ENCODE results near the gene GNG13.
"Not testable (repeated sequence)": the region's sequence is repeated elsewhere in the genome, so short reads cannot be mapped to it uniquely, and the experiment has no call there.

The GNG13 gene

DNA sequence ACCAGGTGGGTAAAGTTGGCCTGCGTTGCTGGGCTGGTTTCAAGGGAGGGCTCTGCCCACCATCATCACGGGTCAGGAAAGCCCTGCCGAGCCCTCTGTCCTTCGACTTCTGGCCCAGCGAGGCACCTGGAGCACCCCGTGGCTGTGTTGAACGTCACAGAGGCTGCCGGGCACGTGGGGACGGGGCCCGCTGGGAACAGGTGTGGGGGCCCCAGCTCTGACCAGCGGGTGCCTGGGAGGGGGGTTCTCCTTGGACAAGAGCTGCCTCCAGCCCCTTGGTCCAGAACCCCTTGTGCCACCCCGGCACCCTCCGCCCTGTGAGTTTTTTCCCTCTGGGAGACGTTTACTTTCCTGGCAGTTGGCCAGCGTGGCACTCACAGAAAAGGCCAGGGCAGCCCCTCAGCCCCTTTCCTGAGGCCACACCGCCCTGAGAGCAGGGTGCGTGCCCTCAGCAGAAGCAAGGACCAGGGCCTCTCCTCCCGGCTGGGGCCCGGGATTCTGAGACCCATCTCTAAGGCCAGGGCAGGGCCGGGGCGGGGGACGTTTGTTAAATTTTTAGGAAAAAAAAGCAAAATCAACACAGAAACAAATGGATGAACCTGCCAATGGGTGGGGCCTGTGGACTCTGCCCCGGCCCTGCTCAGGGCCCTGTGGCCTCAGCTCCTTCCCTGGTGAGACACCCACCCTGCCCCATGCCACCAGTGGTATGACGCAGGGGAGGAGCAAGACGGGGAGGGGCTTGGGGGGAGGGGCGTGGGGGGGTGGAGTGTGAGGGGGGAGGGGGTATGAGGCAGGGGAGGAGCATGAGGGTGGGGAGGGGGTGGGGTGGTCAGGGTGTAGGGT lies 31.3 kb upstream of the GNG13 start:
- no peak for DNase-seq (ENCODE audit: low read depth in 2 of 2)

DNA sequence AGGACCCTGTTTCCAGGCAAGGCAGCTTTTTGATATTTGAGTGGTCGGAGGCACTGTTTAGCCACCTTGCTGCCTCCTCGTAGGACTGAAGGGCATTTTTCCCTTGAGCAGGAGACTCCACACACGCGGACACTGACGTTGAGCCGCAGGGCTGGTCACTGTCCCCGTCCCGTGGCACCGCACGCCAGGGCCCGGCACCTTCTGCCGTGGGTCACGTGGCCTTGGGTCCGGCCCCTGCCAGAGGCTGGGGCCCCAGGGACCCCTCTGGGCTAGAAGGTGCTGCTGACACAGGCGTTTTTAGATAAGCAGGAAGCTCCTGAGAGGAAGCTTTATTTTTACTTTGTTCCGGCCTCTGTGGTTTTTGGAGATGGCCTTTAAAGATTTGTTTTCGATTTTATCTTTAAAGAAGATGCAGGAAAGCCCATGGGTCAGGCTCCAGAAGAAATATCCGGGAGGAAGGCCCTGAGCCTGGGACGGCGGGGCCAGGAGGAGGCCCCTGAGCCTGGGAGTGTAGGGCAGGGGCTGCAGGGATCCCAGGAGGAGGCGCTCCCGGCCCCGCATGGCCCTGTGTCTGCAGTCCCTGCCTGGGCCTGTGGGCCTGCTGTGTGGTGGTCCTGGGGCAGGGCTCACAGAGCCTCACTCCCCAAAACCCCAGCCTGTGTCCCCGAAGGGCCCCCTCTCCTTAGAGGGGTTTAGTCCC lies 30.5 kb upstream of the GNG13 start:
- DNase-seq (ENCODE audit: low read depth in 2 of 2), result no peak

DNA sequence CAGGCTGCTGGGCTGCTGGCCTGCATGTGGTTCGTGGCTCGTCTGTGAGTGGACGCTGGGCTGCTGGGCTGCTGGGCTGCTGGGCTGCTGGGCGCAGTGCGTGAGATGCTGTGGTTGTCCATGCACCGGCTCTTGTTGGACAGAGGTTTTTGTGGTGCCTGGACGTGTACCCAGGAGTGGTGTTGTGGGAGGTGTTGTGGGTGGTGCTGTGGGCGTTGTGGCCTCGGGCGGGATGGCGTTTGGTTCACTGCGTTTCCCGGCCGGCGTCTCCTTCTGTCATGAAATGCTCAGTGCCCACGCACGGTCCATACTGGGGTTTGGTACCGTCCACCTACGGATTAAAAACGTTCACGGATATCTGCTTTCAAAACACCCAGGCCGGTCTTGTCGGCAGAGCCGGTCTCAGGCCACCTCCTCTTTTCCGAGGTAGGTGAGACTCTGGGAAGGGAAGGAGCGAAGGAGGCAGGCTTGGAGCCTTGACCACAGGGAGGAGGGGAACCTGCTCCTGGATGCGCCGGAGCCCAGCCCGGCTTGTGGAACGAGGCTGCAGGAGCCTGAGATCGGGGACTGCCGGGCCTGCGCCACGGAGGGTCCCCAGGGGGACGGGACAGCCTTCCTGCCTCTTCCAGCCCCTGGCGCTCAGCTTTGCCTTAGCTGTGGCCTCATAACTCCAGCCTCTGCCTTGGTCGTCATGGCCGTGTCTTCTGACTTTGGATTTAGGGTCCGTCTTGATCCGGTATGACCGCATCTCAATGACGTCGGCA lies 29.8 kb upstream of the GNG13 start:
- no peak for DNase-seq (ENCODE audit: low read depth in 2 of 2)

DNA sequence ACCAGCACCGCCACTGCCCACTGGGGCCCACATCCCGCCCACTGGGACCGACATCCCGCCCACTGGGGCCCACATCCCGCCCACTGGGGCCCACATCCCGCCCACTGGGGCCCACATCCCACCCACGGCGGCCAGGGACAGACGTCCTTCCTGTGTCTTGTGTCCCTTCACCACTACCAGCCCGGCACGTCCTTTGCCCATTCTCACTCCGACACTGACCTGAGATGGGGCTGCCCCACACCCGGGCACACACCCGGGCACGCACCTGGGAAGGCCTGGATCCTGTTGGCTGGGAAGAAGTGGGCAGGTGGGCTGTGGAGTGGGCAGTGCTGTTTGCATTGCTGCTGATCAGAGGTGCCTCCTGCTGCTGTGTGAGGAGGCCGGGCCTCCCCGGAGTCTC lies 28.4 kb upstream of the GNG13 start:
- no peak for DNase-seq (ENCODE audit: low read depth in 2 of 2)

DNA sequence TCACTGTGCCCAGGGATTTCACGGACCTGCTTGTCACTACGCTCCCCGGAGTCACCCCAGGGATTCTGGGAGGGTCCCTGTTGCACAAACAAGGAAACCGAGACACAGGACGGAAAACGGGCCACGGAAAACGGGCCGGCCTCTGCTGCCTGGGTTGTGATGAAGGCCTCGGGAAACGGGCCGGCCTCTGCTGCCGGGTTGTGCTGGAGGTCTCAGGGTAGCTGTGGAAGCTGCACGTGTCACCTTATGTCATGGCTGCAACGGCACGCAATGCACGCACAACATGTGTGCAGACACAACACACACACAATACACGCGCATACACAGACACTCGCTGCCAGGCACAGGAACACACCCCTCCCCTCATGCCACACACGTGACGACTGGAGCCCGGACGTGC lies 27.0 kb upstream of the GNG13 start:
- no peak for DNase-seq (ENCODE audit: low read depth in 2 of 2)

DNA sequence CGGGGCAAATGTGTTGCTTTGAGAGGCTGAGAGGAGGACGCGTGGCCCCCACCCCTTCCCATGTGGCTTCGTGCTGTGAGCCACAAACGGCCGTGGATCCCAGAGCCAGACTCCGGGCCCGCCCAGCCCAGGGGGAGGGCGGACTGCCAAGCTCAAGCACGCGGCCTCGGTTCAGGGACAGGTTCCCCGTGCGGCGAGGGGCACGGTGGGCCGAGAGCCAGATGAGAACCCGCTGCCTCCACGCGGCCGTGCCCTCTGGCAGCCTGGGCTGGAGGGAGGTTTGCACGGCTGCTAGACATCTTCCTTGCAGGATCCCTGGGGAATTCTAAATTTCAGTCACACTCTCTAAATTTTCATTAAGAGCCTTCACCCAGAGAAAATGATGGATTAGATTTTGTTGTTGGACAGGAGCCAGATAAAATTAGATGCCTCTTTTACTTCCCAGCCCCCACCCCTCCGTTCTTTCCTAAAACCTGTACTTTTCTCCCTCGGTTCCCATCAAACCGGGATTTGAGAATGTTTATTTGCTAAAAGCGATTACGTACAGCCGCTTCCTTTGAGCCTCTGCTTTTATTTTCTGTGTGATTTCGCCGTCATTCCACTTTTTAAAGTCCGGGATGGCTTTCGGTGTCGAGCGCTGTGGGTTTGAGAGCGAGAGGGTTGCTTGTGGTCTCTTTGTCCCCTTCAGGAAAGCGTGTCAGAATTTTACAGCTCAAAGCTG lies 25.0 kb upstream of the GNG13 start:
- no peak for DNase-seq (ENCODE audit: low read depth in 2 of 2)

DNA sequence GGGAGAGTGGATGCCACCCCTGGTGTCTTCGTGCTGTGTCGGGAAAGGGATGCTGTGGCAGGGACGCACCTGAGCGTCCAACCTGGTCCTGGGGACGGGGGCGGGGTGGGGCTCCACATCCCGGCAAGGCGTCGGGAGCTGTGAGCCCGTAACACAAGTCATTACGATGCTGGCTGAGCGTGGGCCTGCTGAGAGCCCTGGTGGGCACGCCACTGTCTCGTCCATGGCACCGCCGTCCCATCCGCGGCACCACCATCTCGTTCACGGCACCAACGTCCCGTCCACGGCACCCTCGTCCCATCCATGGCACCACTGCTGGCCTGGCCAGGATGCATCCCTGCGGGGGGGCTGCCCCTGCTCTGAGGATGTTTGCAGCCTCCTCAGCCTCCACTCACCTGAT lies 24.1 kb upstream of the GNG13 start:
- DNase-seq (ENCODE audit: low read depth in 2 of 2), result no peak

DNA sequence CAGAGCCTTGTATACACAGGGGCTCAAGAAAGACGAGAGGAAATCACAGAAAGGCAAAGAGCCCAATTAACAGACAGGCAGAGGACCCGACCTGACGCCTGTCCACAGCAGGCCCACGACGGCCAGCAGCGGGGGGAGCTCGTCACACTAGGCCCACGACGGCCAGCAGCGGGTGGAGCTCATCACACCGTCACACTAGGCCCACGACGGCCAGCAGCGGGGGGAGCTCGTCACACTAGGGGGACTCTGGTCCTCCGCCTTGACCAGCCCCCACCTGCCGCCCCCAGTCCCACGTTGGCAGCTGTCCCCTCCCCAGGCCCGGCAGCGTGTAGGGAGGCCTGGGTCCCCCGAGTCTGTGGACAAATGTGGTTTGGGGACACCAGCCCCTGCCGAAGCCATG lies 23.7 kb upstream of the GNG13 start:
- no peak for DNase-seq (ENCODE audit: low read depth in 2 of 2)

DNA sequence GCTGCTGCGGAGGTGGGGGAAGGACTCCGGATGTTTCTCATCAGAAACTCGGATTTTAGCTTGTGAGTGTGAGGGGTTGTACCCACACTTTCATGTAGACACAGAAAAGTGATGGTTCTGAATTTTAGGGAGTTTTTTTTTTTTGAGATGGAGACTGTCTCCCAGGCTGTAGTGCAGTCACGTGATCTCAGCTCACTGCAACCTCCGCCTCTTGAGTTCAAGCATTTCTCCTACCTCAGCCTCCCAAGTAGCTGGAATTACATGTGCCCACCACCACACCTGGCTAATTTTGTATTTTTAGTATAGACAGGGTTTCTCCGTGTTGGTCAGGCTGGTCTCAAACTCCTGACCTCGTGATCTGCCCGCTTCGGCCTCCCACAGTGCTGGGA lies 22.4 kb upstream of the GNG13 start:
- no peak for DNase-seq (ENCODE audit: low read depth in 2 of 2)

DNA sequence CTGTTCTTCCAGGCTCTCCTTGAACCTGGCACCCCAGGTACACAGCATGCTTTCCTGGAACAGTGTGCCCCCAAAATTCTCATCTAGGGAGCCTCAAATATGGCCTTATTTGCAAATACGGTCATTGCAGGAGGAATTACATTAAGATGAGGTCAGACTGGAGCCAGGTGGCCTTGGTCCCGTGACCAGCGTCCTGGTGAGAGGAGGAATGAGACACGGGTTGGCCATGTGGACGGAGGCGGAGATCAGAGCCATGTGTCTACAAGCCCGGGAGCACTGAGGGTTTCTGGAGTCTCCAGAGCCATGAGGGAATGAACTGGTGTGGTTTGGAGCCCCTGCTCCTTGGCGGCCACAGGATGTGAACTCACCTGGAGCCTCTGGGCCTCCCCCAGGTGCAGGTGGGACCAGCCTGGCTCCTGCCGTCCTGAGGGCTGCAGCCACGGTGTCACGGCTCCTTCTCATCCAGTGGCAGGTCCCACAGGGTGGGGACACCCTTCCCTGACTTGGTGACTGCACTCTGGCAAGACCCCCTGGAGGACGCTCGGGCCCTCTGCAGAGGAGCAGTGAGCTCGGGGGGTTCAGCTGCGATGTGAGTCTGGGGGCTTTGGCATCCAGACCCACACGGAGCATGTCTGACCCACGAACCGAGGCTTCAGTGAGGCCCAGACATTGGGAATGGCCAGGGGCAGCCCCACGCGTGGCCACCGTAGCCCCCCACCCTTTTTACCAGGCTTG lies 21.8 kb upstream of the GNG13 start:
- DNase-seq (ENCODE audit: low read depth in 2 of 2), result no peak

DNA sequence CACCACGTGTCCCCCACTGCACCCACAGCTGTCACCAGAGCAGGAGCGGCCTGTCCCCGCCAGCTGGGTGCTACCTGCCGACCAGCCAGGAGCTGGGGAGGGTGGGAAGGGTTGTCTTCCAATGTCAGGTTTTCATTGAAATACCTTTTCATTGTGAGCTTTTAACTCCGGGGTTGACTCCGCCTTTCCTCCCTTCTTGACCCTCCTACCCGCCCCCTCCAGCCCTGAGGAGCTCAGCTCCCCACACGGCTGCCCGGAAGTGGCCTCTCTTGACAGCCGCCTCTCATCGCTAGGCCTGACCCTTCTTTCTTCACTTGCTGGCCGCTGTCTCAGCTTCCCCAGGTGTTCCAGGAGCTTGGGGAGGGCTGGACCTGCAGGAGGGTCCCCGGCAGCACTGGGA lies 21.2 kb upstream of the GNG13 start:
- DNase-seq (ENCODE audit: low read depth in 2 of 2), result no peak

DNA sequence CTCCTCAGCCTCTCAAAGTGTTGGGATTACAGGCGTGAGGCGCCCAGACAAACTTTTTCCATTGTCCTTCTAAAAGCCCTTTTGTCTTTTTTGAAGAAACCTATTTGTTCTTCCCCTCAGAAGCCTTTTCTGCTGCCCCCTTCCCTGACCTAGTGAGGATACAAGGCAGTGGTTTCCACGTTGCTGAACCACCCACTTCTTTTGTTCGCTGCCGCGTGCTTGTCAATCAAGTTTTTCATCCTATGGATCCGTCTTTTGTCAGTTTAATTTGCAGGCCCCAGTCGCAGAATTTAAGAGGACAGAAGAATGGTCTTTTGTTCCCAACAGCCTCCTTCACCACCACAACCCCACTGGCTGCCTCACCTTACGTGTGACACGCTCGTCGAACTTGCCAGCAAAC lies 20.2 kb upstream of the GNG13 start:
- DNase-seq (ENCODE audit: low read depth in 2 of 2), result no peak

DNA sequence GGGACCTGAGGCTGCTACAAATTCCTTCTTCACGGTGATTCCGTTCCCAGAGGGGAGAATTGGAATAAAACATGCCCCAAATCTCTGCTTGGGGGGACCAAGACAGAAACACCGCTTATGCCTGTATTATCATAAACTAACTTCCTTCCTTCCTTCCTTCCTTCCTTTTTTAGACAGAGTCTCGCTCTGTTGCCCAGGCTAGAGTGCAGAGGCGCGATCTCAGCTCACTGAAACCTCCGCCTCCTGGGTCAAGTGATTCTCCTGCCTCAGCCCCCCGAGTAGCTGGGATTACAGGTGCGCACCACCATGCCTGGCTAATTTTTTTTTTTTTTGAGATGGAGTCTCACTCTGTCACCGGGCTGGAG lies 19.5 kb upstream of the GNG13 start:
- DNase-seq (ENCODE audit: low read depth in 2 of 2), result not testable (repeated sequence)

DNA sequence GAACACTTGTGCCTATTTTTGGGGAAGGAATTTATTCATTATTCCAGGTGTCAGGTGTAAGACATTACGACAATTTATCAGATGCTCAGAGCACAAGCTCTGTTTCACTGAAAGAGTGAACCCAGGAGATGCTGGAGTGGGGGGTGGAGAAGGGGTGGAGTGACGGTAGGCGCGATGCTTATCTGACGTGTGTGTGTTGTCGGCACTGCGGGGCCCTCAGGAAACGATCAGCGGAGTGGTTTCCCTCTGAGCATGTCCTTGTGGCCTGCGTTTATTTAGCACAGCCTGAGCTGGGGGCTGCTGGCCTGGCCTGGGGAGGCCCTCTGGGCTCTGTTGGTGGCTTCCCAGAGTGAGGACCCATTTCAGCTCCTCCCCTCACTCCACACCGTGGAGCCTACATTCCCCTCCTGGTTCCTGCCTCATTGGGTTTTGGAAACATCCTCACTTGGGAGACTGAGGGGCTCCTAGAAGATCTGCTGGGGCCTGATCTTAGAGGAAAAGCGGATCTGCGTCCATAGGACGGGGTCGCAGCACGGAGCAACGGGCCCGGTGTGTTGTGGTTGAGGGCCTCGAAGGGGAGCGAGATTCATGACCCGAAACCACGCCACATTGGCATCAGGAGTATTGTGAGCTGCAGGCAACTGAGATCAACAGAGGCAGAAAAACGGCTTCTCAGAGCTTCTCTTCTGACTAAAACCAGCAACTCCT lies 19.0 kb upstream of the GNG13 start:
- no peak for DNase-seq (ENCODE audit: low read depth in 2 of 2)

DNA sequence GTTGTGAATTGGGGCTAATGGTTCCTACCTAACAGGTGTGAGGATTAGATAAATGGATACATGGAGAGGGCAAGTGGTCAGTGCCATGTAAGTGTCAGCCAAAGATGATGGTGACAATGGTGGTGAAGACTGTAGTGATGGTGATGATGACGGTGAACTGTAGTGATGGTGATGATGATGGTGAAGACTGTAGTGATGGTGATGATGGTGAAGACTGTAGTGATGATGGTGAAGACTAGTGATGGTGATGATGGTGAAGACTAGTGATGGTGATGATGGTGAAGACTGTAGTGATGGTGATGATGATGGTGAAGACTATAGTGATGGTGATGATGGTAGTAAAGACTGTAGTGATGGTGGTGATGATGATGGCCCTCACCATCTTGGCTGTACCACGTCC lies 18.1 kb upstream of the GNG13 start:
- DNase-seq (ENCODE audit: low read depth in 2 of 2), result no peak

DNA sequence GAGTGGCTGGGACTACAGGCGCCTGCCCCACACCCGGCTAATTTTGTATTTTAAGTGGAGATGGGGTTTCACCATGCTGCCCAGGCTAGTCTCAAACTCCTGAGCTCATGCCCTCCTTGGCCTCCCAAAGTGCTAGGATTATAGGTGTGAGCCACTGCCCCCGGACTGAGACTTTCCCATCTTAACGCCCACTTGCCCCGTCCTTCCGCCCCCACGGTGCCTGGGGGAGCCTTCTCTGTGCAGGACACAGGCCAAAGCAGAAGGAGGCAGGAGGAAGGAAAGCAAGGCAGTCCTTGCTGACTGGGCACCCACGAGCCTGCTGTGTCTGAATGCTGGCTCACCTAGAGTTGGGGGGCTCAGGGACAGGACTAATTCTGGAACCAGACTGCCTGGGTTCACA lies 17.6 kb upstream of the GNG13 start:
- DNase-seq (ENCODE audit: low read depth in 2 of 2), result no peak

DNA sequence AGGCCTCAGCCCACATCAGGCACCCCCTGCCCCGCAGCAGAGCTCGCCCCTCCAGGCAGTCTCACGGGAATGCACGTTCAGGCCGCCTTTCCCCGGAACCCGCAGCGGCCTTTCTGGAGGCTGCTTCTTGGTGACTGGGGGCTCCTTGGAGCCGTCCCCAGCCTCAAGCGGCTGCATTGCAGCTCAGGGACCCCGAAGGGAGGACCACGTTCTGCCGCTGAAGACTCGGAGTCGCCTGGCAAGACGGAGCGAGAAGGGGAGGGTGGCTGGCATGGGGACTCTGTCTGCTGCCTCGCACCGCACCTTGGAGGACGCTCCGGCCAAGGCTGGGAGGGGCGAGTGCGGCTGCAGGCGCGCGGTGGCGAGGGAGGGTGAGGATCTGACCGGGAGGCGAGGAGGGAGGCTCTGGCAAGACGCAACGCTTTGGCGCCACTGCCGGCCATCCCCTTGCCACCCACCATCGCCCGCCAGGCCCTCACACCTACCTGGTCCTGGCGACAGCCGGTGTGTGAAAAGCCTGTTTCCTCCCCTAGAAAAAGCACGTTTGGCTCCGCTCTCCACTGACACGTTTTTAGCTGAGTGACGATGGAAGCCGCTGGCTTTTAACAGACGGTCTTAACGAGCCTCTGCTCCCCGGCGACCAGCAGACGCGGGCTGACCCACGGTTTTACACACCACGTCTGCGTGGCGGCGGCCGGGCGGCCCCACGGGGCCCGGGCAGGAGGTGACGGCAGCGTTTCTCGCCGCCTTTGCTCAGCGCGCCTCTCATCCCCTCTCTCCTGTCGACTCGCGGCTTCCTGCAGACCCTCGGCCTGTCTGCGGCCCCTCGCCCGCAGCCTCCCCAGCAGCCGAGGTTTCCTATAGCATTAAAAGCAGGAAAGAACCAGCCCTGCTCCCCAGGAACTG lies 16.7 kb upstream of the GNG13 start:
- DNase-seq (ENCODE audit: low read depth in 2 of 2), result no peak

DNA sequence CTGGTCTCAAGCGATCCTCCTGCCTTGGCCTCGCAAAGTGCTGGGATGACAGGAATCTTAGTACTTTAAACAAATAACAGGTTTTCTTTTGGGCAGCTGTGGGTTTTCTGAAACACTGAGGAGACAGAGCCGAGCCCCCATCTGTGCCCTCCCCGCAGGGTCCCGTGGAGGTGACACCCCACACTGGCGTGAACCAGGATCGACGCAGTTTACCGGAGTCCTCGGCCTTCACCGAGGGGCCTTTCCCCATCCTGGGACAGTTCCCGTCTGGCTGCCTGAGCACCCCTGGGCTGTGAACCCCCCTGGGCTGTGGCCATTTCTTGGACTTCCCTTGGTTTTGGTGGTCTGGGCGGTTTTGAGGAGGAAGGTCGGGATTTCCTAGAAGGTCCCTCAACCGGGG lies 15.3 kb upstream of the GNG13 start:
- no peak for DNase-seq (ENCODE audit: low read depth in 2 of 2)

DNA sequence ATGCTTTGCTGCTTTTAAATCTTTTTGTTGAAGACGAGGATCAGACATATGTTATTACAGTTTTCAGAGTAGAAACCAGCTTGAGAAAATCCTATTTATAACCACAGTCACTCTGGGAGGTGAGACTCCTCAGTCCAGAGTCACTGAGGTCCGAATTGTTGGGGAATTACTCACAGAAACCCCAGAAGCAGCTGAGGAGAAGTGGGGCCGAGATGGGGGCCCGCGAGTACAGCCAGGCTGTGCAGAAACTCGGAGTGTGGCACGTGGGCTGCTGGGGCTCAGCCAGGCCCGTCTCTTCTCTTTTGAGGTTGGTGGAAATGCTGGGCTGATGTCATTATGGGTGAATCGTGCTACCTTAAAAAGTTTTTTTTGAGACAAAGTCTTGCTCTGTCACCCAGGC lies 14.4 kb upstream of the GNG13 start:
- no peak for DNase-seq (ENCODE audit: low read depth in 2 of 2)

DNA sequence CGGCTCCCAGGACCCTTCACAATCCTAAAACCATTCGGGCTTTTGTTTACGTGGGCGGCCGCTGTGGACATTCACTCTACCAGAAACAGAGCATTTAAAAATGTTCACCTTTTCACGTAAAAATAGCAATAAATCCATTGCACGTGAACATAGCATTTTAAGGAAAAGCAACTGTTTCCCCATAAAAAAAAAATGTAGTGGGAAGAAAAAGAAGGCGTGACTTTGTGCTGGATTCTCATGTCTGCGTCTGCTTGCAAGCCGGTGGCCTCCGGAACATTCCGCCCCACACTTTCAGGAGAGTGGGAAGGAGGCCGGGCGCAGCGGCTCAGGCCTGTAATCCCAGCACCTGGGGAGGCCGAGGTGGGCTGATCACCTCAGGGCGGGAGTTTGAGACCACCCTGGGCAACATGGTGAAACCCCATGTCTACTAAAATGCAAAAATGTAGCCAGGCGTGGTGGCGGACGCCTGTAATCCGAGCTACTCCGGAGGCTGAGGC lies 13.4 kb upstream of the GNG13 start:
- no peak for DNase-seq (ENCODE audit: low read depth in 2 of 2)

Data from stimulated activated CD4-positive, alpha-beta T cell treated with anti-CD3 and anti-CD28 coated beads, Interleukin-15, amount 100 ng/mL, for 48 hours (primary cell).